CD4-positive, alpha-beta T cell (primary cell): Measurements from ENCODE around the gene DSC3. TPM values are rescaled to one million over a fixed set of nuclear protein-coding genes. Genes with fewer than 3 reads are reported as not detected.

Experiments used
- ATAC-seq: fragments of 200-7000 bp; cut with Tn5 transposase; one replicate; pipeline ENCODE4 v1.10.0; 2022; ENCODE audit warnings: mild to moderate bottlenecking; ENCODE audit not compliant: poor library complexity
- CTCF ChIA-PET: fragments of 350-600 bp; sonication (Branson Sonifier 250); formaldehyde crosslinking; loops from one replicate; lab custom pipeline; 2021; ENCODE audit warnings: antibody characterized with exemption, inconsistent platforms; lab: Charles Lee
- POLR2A ChIA-PET: fragments of 350-600 bp; sonication (Branson Sonifier 250); formaldehyde crosslinking; loops from one replicate; lab custom pipeline; 2021; ENCODE audit warnings: antibody characterized with exemption, inconsistent platforms; lab: Charles Lee
- DNase-seq, 14 experiments: peaks; one replicate each; pipeline ENCODE4 v3.0.0-alpha.2; 2013 to 2020; ENCODE audit warnings: mixed read lengths in 2 of 14
- H3K27ac ChIP-seq, 2 donors: one replicate each; pipeline versions ENCODE4 v1.5.1 to v1.7.0; 2013; ENCODE audit warnings: low read length in 2 of 2, low read depth in 1 of 2, mild to moderate bottlenecking in 1 of 2
- H3K27me3 ChIP-seq, 2 experiments: 1 replicate in 1 of 2; 2 replicates in 1 of 2; pipeline versions ENCODE4 v1.6.1 to v1.7.0; 2013; ENCODE audit warnings: low read length in 2 of 2, control low read depth in 1 of 2, mild to moderate bottlenecking in 1 of 2, moderate library complexity in 1 of 2; ENCODE audit not compliant: insufficient read depth in 2 of 2, control insufficient read depth in 1 of 2
- H3K36me3 ChIP-seq: one replicate; pipeline ENCODE4 v1.6.1; 2013; ENCODE audit warnings: low read length, control low read depth; ENCODE audit not compliant: insufficient read depth
- H3K4me1 ChIP-seq: one replicate; pipeline ENCODE4 v1.6.1; 2013; ENCODE audit warnings: low read length, control low read depth; ENCODE audit not compliant: insufficient read depth
- H3K4me3 ChIP-seq: one replicate; pipeline ENCODE4 v1.5.1; 2013; ENCODE audit warnings: mild to moderate bottlenecking, low read length, moderate library complexity
- H3K9me3 ChIP-seq, 2 experiments: 1 replicate in 1 of 2; 2 replicates in 1 of 2; pipeline versions ENCODE4 v1.6.1 to v1.7.0; 2013; ENCODE audit warnings: low read length in 2 of 2, mild to moderate bottlenecking in 2 of 2, control low read depth in 1 of 2, moderate library complexity in 1 of 2; ENCODE audit not compliant: control insufficient read depth in 1 of 2, insufficient read depth in 1 of 2
- H3K27ac Mint-ChIP-seq: one replicate; pipeline ENCODE4 v1.8.0; 2020; ENCODE audit warnings: mixed read lengths
- H3K27me3 Mint-ChIP-seq: one replicate; pipeline ENCODE4 v1.8.0; 2021; ENCODE audit warnings: mixed read lengths
- H3K36me3 Mint-ChIP-seq: one replicate; pipeline ENCODE4 v1.8.0; 2021; ENCODE audit warnings: low read depth, mixed read lengths
- H3K4me1 Mint-ChIP-seq: one replicate; pipeline ENCODE4 v1.8.0; 2021; ENCODE audit warnings: low read depth, mixed read lengths
- H3K4me3 Mint-ChIP-seq: one replicate; pipeline ENCODE4 v1.8.0; 2020; ENCODE audit warnings: mild to moderate bottlenecking, mixed read lengths
- H3K9me3 Mint-ChIP-seq: one replicate; pipeline ENCODE4 v1.8.0; 2020; ENCODE audit warnings: mixed read lengths
- CTCF ChIP-seq: fragments of 200-600 bp; IDR thresholded peaks from one replicate; pipeline ENCODE4 v1.8.0; 2022; ENCODE audit warnings: antibody characterized with exemption, mild to moderate bottlenecking
- intact Hi-C, 2 experiments: fragments of 100-400 bp; cut with DNase I in 1 of 2; cut with micrococcal nuclease in 1 of 2; formaldehyde crosslinking; loops; one replicate each; pipeline versions ENCODE4 v1.15.1 to v1.9.0; 2023 to 2025; cut with DNase I, micrococcal nuclease
- total RNA-seq, 174 experiments: library from RNA in 2 of 174; stranded (reverse) in 2 of 174; gene quantifications; one replicate each; pipeline ENCODE4 v1.2.3 and lab custom pipeline; 2021 to 2026

The DSC3 gene
- total RNA-seq, 2 experiments from 2014 or later = not detected

GRCh38 chr18:30989141-30989540 lies 53.4 kb downstream of the DSC3 start:
- H3K27me3 Mint-ChIP-seq = no peaks in the 10 kb centered on the region
- no peaks in the 10 kb centered on the region for H3K36me3 Mint-ChIP-seq
- Histone ChIP-seq H3K4me3 (no peak overlapping the region), H3K4me1 (no peaks in the 10 kb centered on the region), H3K27ac (no peak overlapping the region), H3K9me3 (peaks cover 0 to 4% of the 10 kb centered on the region in 2 experiments), H3K27me3 (no peaks in the 10 kb centered on the region), H3K36me3 (no peaks in the 10 kb centered on the region)
- no peak overlapping the region for H3K4me3 Mint-ChIP-seq
- CTCF ChIA-PET = no interaction called here
- DNase-seq (no peak), ATAC-seq (no peak)
- POLR2A ChIA-PET = no interaction called here
- intact Hi-C loops = no loop called here
- no peaks in the 10 kb centered on the region for H3K9me3 Mint-ChIP-seq
- no peak overlapping the region for H3K27ac Mint-ChIP-seq
- H3K4me1 Mint-ChIP-seq = no peaks in the 10 kb centered on the region
- TF ChIP-seq CTCF = no peak

DNA sequence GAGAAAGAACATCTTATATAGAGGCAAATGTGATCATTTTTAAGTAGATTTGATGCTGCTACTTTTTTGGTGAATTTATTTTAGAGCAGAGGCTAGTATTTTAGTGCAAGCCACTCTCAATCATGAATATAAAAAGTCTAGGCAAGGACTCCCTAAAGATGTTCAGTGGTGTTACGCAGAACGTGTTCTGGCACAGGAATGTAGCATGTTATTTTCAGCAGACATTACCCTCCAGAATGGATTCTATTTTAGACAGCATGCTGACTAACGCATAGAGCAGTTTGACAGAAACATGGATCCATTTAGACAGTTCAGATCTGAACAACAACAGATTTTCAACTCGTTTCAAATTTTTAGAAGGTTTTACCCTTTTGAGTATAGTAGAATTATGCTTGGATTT lies 54.1 kb downstream of the DSC3 start:
- peaks cover 0 to 7% of the 10 kb centered on the region in 2 experiments for H3K9me3 ChIP-seq
- H3K36me3 ChIP-seq = no peaks in the 10 kb centered on the region
- H3K27ac Mint-ChIP-seq = no peak overlapping the region
- POLR2A ChIA-PET = no interaction called here
- DNase-seq = no peak
- CTCF ChIA-PET = no interaction called here
- H3K27me3 ChIP-seq = no peaks in the 10 kb centered on the region
- no peaks in the 10 kb centered on the region for H3K9me3 Mint-ChIP-seq
- no peak for TF ChIP-seq CTCF
- no peak overlapping the region for H3K27ac ChIP-seq
- no peaks in the 10 kb centered on the region for H3K27me3 Mint-ChIP-seq
- H3K4me1 Mint-ChIP-seq = no peaks in the 10 kb centered on the region
- H3K4me3 ChIP-seq = no peak overlapping the region
- H3K4me3 Mint-ChIP-seq = no peak overlapping the region
- H3K4me1 ChIP-seq = no peaks in the 10 kb centered on the region
- no peak for ATAC-seq
- no peaks in the 10 kb centered on the region for H3K36me3 Mint-ChIP-seq
- intact Hi-C loops = no loop called here

DNA sequence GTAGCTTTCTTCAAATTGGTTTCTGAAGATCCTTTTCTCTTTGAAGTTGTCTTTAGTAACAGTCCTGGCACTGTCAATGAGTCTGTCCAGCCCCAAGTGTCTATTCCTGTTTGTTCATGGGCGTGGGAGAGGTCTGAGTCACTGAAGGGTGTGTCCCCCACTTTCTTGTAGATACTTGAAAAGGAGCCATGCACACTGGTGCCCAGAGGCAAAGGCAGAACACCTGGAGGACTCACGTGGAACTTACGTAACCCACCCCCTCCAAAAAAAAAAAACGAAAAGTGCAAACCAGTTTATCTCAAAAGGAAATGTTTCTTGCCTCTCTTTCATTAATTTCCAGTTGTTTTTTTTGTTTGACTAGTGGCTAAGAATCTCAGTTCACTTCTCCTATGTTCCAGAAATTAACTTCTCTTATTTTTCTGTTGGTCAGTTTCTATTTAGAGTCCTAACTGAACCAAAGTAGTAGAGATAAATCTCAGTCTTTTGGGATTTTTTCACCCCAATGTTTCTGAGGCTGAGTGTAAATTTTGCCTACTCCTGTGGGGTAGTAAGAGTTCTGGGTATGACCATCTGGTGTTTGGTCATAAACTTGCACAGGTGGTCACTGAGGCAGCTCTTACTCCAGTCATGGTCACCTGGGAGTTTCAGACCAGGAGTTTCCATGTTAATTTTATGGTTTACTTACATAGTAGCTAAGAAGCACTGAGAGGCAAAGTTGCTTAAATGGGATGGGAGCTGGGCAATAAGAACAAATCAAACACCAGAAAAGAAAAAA lies 54.9 kb downstream of the DSC3 start:
- DNase-seq (no peak), ATAC-seq (no peak)
- no peaks in the 10 kb centered on the region for H3K27me3 Mint-ChIP-seq
- no peaks in the 10 kb centered on the region for H3K9me3 Mint-ChIP-seq
- POLR2A ChIA-PET = no interaction called here
- no peaks in the 10 kb centered on the region for H3K36me3 Mint-ChIP-seq
- peaks cover 0 to 7% of the 10 kb centered on the region in 2 experiments for H3K9me3 ChIP-seq
- no peaks in the 10 kb centered on the region for H3K4me1 ChIP-seq
- H3K4me1 Mint-ChIP-seq = no peaks in the 10 kb centered on the region
- CTCF ChIA-PET = no interaction called here
- H3K27ac Mint-ChIP-seq = no peak overlapping the region
- no peak for TF ChIP-seq CTCF
- no peaks in the 10 kb centered on the region for H3K36me3 ChIP-seq
- no peak overlapping the region for H3K4me3 ChIP-seq
- H3K27ac ChIP-seq = no peak overlapping the region
- H3K27me3 ChIP-seq = no peaks in the 10 kb centered on the region
- no peak overlapping the region for H3K4me3 Mint-ChIP-seq
- intact Hi-C loops = no loop called here
